GM21423 (cell line): ENCODE data around the gene NISCH.

Experiments used
- ATAC-seq: cut with Tn5 transposase; IDR thresholded peaks from one replicate; pipeline ENCODE4 v1.9.1; 2021; ENCODE audit warnings: mild to moderate bottlenecking, moderate library complexity; ENCODE audit not compliant: unreplicated experiment

NISCH gene

GRCh38 chr3:52446631-52447511 is 8.5 kb upstream of the NISCH start:
- ATAC-seq = no peak

DNA sequence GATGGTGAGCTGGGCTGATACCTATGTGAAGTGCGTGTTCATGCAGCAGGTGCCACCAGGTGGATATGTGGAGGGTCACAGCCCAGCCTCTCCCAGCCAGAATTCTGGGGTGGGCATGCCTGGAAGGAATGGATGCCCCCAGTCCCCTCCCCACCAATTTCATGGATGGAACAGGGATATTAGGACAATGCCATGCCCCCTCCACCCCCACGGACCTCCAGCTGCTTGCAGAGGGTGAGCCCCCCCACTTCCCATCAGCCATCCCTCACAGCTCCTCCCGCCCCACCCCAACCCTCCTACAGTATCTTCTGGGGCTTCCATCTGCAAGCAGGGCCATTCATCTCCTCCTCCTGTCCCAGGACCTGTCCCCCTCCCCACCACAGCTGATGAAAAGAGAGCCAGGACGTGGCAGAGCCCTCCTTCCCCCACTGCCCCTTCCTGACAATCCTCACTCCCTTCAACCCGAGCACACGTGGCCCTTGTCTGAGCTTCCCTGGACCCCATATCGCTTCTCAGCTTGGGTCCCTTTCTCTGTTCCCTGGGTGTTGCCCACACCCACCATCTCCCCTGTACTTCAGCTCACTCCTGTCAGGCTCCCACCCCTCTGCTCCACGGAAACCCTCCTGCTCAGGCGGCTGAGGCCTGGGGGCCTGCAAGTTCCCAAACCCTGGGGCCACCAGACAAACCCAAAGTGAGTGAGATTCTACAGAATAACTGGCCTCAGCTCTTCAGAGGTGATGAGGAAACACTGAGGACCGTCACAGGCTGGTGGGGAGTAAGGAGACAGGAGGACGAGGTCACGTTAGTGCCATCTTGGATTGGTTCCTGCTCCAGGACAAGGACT is 7.7 kb upstream of the NISCH start:
- no peak for ATAC-seq

GRCh38 chr3:52450489-52451236 is 4.7 kb upstream of the NISCH start:
- no peak for ATAC-seq

GRCh38 chr3:52451237-52452083 is 3.9 kb upstream of the NISCH start:
- ATAC-seq = no peak

DNA sequence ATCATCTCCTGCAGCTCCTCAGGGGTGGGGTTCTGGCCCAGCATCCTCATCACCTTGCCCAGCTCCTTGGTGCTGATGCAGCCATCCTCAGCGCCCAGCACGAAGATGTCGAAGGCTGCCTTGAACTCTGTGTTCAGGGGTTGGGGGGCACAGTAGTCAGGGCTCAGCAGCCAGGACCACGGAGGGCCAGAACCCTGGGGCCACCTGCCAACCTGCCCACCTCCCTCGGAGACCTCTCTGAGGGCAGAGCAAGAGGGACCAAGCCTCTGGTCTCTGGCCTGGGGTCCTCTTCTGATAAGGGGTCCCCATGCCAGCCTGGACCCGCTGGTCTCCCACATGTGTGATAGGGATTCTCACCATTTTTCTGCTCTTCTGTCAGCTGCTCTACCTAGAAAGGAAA is 3.3 kb upstream of the NISCH start:
- ATAC-seq = no peak

GRCh38 chr3:52452570-52453221 is 2.7 kb upstream of the NISCH start:
- no peak for ATAC-seq

- ATAC-seq = no peak
These were observed 1.7 kb upstream of the NISCH start, which contains the start of gene TNNC1 for GRCh38 chr3:52453496-52454249. Gene TNNC1, minus strand, starts transcription at chr3:52454041. Its CDS starts 26 bp downstream, at chr3:52454015.

DNA sequence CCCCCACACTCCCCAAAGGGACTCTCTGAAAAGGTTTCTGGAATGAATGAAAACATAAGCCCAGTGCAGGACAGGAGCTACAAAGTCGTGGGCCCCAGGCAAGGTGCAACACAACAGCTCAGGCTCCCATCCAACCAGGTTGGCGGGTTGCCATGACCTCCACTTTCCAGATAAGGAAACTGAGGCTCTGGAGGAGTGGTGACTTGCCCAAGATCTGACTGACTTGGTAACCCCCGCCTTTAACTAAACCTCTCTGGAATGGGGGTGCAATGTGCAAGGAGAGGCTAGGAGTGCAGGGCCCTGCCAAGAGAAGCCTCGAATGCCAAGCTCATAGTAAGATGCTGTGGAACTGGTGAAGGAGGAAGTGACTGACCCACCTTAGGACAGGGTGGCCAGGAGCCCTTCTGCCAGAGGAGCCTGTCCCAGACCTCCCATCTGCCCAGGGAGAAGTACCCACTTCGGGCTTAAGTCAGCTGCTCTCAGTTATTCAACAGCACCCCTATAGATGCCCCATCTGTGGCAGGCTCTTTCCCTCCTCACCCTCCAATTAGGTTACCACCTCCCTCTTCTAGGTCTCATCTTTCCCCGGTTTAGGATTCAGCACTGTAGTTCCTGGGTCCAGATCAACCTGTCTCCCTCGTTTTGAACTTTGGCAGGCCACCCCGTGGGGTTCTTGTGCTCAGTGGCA is 1.0 kb upstream of the NISCH start:
- ATAC-seq = no peak

GRCh38 chr3:52454938-52455282 is 494 bp upstream of the NISCH start:
- ATAC-seq = no peak

GRCh38 chr3:52456169-52456799 is 880 bp downstream of the NISCH start:
- ATAC-seq = no peak

GRCh38 chr3:52456800-52457183 is 1.4 kb downstream of the NISCH start:
- no peak for ATAC-seq

GRCh38 chr3:52458031-52458760 is 2.8 kb downstream of the NISCH start:
- ATAC-seq = no peak

DNA sequence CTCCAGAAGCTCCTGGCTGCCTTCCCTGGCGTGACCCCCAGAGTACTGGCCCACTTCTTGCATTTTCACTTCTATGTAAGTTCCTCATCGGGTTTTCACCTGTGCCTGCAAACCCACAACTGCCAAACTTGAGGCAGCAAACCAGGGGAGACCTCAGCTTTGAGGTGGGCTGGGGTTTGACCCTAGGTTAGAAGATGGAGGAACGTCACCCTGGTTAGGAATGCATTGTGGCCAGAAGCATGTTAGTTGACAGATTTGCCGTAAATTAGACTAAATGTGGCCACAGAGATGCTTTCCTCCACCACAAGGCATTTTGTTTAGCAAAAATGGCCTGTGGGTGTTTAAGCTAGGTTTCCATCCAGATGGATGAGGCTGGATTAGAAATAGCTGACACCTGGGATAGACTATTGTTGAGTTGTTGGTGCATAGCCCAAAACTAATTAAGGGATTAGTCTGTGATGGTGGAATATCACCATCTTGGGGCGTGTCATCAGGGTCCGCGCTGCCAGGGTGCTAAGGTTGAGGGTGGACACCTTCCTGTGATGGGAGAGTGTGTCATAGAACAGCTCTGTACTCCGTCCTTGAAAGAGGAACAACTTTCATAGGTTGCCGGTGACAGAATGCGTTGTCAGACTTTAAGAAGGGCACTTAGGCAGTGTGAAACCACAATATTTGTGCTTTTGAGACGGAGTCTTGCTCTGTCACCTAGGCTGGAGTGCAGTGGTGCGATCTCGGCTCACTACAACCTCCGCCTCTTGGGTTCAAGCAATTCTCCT is 3.6 kb downstream of the NISCH start:
- ATAC-seq = no peak

GRCh38 chr3:52461874-52462273 is 6.5 kb downstream of the NISCH start:
- no peak for ATAC-seq

DNA sequence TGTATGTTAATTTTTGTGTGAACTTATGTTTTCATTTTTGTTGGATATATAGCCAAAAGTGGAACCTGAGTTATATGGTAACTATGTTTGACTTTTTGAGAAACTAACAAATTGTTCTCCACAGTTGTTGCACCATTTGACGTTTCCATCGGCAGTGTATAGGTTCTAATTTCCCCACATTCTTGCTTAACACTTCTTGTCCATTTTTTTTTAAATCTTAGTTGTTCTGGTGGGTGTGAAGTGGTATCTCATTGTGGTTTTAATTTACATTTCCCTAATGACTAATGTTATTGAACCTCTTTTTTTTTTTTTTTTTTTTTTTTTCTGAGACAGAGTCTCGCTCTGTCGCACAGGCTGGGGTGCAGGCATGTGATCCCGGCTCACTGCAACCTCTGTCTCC is 8.0 kb downstream of the NISCH start:
- ATAC-seq = no peak

- no peak for ATAC-seq
These were observed 12.9 kb downstream of the NISCH start for GRCh38 chr3:52468336-52468735.

- no peak for ATAC-seq
These were observed 13.6 kb downstream of the NISCH start for GRCh38 chr3:52469001-52469400.
